GM10847 (cell line): ENCODE results near the gene TRPM2.

Experiments
- POLR2A ChIP-seq: IDR thresholded peaks from 2 replicates; pipeline ENCODE4 v1.6.1; 2011; ENCODE audit not compliant: insufficient read length; ENCODE audit errors: extremely low read depth

TRPM2 gene

DNA sequence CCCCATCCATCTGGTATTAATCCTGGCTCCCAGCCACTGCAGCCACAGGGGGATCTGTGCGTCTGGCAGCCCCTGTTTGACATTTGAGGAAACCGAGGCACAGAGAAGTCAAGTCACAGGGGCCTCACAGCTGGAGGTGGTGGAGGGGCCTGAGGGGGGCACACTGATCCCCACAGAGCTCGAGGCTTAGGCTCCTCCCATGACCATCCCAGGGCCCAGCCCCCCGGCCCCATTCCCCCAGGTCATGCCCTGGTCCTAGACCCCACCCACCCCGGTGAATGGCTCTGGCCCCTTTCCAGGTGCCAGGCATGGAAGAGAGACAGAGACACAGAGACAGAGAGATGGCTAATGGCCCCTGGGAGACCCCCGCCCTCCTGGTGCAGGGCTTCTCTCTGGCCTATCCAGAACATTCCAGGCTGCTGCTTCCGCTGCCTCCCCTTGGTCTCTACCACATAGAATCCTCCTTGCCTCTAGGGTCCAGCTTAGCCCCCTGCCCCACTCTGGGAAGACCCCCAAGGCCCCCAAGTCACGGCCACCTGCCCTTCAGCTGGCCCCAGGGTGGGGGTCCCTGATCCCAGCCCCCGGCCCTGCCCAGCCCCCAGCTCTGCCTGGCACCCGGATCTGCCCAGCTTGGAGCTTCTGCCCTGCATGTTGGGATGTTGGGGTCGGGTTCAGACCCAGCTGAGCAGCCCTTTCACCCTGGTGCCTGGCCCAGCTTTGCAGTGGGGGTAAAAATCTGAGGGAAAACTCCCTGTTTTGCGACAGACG lies 72.7 kb downstream of the TRPM2 start:
- TF ChIP-seq POLR2A = no peak

- no peak for TF ChIP-seq POLR2A
Measured at GRCh38 chr21:44426663-44427191, 73.3 kb downstream of the TRPM2 start.

DNA sequence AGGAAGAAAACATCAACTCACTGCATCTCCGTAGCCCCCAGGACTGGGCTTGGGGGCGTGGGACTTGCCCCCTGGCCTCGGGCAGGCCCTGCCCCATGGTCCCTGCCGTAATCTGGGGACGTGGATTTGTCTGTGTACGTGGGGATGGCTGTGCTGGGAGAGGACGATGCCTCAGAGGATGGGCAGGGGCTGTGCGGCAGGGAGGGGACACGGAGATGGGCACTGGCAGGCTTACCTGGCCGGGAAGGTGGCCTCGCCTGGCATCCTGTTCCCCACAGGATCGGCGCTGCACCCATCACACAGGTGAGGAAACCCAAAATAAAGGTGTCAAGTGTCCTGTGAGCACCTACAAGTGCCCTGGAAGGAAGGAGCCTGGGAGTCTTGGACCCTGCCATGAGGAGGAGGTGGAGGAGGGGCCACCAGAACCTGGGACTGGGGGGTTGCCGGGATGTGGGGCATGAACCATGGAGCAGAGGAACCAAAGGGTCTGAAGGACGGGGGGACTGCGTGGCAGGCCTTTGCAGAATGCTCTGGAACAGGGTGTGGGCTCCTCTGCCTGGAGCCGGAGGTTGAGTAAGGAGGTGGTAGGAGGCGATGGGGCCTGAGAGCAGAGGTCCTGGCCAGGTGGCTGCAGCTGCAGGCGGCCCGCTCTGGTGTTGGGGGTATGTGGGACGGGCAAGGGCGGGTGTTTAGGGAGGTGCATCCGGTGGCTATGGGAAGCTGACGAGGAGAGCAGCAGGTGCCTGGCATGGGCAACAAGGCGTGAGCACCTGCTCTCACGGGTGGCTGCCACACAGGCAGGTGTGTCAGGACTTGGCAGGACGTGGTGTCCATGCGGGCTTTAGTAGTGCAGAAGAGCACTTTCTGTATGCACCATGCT lies 74.1 kb downstream of the TRPM2 start:
- TF ChIP-seq POLR2A = no peak

- no peak for TF ChIP-seq POLR2A
Measured at GRCh38 chr21:44428281-44428960, 75.0 kb downstream of the TRPM2 start.

GRCh38 chr21:44429894-44430293 lies 76.5 kb downstream of the TRPM2 start:
- TF ChIP-seq POLR2A = no peak

DNA sequence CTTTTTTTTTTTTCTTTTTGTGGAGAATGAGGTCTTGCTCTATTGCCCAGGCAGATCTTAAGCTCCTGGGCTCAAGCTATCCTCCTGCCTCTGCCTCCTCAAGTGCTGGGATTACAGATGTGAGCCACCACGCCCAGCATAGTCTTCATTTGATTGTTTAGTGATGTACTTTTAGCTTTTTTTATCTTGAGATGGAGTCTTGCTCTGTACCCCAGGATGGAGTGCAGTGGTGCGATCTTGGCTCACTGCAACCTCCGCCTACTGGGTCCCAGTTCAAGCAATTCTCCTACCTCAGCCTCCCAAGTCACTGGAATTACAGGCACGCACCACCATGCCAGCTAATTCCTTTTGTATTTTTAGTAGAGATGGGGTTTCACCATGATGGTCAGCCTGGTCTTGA lies 77.9 kb downstream of the TRPM2 start:
- TF ChIP-seq POLR2A = no peak

DNA sequence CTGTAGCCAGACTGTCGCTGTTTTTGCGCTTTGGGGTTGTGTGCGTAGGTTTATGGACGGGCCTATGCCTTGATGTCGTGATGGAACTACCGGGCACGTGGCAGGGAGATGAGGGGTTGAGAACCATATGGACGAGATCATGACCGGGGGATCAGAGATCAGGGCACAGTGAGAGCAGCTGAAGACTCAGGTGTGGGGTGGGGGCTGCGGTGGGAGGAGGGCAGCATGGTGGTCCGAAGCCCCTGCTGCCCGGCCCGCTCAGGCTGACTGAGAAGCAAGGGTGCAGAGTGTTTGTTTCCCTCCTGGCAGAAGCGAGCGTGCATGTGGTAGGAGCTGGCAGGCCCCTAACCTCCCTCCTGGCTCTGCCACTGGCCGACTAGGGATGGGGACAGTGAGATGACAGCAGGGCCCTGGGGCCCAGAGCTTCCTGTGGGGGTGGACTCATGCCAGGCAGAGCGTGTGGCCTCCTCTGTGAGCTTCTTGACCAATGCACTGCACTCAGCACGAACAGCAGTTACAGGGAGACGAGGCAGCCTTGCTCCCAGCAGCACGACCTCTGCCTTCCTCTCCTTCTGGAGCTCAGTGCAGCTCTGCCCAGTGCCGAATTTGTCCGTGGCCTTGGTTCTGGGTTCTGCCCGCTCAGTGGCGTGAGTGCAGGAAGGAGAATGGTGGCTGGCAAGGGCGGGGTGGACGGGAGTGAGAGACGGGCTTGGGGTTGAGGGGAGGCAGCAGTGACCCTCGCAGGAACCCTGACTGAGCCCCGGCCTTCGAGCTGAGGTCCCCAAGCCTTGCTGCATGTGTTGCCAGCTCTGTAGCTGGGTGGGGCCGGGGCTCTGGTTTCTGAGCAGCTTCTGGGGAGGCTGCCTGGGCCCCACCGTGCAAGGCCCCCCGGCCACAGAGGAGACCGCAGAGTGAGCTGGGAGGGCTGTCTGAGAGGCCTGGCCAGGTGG lies 79.7 kb downstream of the TRPM2 start:
- no peak for TF ChIP-seq POLR2A

- no peak for TF ChIP-seq POLR2A
Measured at GRCh38 chr21:44433791-44434567, 80.6 kb downstream of the TRPM2 start.

GRCh38 chr21:44434568-44434925 lies 81.1 kb downstream of the TRPM2 start:
- TF ChIP-seq POLR2A = no peak

DNA sequence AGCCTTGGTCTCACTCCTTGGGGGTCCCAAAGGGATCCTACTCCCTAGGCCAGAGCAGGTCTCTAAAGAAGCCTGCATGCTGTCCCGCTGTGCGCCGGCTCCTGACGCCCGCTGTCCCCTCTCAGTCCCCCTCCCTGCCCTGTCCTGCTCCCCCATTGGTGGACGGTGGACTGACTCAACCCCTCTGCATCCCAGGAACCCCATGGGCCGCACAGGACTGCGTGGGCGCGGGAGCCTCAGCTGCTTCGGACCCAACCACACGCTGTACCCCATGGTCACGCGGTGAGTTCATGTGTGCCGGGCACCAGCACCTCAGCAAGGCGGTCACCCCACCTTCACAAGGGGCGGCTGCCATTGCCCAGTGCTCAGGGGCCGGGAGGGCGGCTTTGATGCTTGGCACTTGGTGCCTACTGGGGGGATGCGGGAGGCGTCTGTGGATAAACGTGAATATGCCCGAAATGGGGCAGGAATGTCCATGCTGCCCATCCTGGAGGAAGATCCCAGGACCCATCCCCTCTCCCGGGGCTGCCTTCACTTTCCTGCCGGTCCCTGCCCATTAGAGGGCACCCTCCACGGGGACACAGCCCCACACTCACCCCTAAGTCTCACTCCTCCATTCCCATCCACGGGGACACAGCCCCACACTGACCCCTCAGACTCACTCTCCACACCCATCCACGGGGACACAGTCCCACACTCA lies 81.7 kb downstream of the TRPM2 start:
- no peak for TF ChIP-seq POLR2A

- TF ChIP-seq POLR2A = no peak
Measured at GRCh38 chr21:44436111-44436611, 82.7 kb downstream of the TRPM2 start.

DNA sequence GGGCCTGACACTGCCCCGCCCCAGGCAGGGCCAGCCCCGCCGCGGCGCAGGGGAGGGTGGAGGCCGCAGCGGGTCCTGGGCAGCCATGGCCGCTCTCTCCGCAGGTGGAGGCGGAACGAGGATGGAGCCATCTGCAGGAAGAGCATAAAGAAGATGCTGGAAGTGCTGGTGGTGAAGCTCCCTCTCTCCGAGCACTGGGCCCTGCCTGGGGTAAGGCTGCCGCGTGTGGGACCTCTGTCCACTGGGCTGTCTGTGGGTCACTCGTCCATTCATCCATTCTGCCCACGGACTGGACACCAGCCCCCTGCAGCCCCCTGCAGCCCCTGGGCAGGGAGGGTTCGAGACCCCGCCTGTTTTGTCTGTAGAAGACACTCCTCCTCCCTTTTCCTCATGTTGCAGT lies 83.5 kb downstream of the TRPM2 start:
- no peak for TF ChIP-seq POLR2A

DNA sequence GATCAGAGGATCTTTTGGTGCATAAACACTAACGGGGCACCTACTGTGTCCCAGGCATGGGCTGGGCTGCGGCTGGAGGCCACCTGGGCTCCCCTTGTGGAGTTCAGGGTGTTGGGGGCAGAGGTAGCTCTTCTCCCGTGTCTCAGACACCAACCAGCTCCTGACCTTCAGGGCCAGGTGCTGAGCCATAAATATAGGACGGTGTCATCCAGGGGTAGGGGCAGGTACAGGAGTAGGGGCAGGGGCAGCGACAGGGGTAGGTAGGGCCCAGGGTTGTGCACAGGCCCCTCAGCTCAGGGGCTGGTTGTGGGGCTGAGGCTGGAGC lies 83.9 kb downstream of the TRPM2 start:
- no peak for TF ChIP-seq POLR2A
